Sigmoid colon (tissue), 3 donors: ENCODE measurements around the gene PRLR.

ENCODE experiments used
- CTCF ChIP-seq, 4 experiments: fragments of 450-650 bp in 3 of 4; fragments of 200-600 bp in 1 of 4; IDR thresholded peaks; one replicate each; pipeline ENCODE4 v1.5.1; 2016 to 2019; ENCODE audit warnings: antibody characterized with exemption in 4 of 4, mild to moderate bottlenecking in 3 of 4, moderate library complexity in 2 of 4
- POLR2A ChIP-seq, 2 donors: fragments of 450-650 bp; IDR thresholded peaks; one replicate each; pipeline ENCODE4 v1.6.1; 2016; ENCODE audit warnings: antibody characterized with exemption in 2 of 2, mild to moderate bottlenecking in 2 of 2, moderate library complexity in 2 of 2

GRCh38 chr5:35185518-35185917 is 44.8 kb downstream of the PRLR start:
- TF ChIP-seq CTCF (IDR thresholded peaks at IDR 0.05) = no peak
- TF ChIP-seq POLR2A (IDR thresholded peaks at IDR 0.05) = no peak
